H1 (cell line): ENCODE measurements around the gene NME4. TPM values are rescaled to one million over a fixed set of nuclear protein-coding genes. Genes with fewer than 3 reads are reported as not detected.

Experiments used
- polyA plus RNA-seq, 7 experiments: library from polyadenylated mRNA; depleted of rRNA in 3 of 7; stranded (reverse) in 5 of 7; unstranded in 2 of 7; fragments of >200 nt in 5 of 7; fragments of 200-250 nt in 2 of 7; gene quantifications; 1 replicate in 5 of 7; 2 replicates in 1 of 7; 4 replicates in 1 of 7; pipeline versions ENCODE4 v1.2.1 to v1.2.3, GENCODE V29; 2011 to 2013; ENCODE audit warnings: missing spikeins in 2 of 7, mixed read lengths in 2 of 7
- small RNA-seq: library from polyadenylated mRNA; stranded (forward); fragments of <200 nt; extraction: miRNeasy Mini kit (QIAGEN cat#:217004); gene quantifications from one replicate; pipeline ENCODE3, GENCODE V24; 2013; ENCODE audit not compliant: insufficient read depth
- total RNA-seq: library from RNA; stranded (reverse); fragmentation: NEBNext Ultra II Directional; extraction: Animal tissue kit (Norgen Biotek cat#: 25700); gene quantifications from 2 replicates; pipeline ENCODE4 v1.2.1, GENCODE V29; 2021

NME4 gene
- total and polyA plus RNA-seq, 2 of the 8 experiments (the other 6 are each of a cell fraction or from before 2014, with no cell fraction given) = 408 to 863 TPM

Small RNA genes within 50 kb of the gene (small RNA-seq; reads per million reads assigned to genes)
- gene RF00019 = not detected

Other genes with a start within 250 kb of the NME4 start
- not detected in 2 replicates for gene HBZ, start 244.6 kb upstream of the NME4 start, total RNA-seq
- gene HBZ, start 244.6 kb upstream of the NME4 start, polyA plus RNA-seq (2011; rRNA removed) = 0.12 TPM in 1 of 2 replicates, not detected in the other
- not detected in 2 replicates for gene HBM, start 231.2 kb upstream of the NME4 start, total RNA-seq
- 0.78 and 0.88 TPM in 2 replicates for gene HBM, start 231.2 kb upstream of the NME4 start, polyA plus RNA-seq (2011; rRNA removed)
- gene HBA2, start 224.3 kb upstream of the NME4 start, total RNA-seq = 1.1 TPM in 1 of 2 replicates, not detected in the other
- 6.1 and 8.1 TPM in 2 replicates for gene HBA2, start 224.3 kb upstream of the NME4 start, polyA plus RNA-seq (2011; rRNA removed)
- 1.1 and 2.3 TPM in 2 replicates for gene HBA1, start 220.5 kb upstream of the NME4 start, total RNA-seq
- 2.3 and 8.6 TPM in 2 replicates for gene HBA1, start 220.5 kb upstream of the NME4 start, polyA plus RNA-seq (2011; rRNA removed)
- gene HBQ1, start 216.7 kb upstream of the NME4 start, total RNA-seq = 1.4 and 2.9 TPM in 2 replicates
- gene HBQ1, start 216.7 kb upstream of the NME4 start, polyA plus RNA-seq (2011; rRNA removed) = 17.1 and 24.6 TPM in 2 replicates
- gene LUC7L, start 167.8 kb upstream of the NME4 start, total RNA-seq = 121 and 129 TPM in 2 replicates
- gene LUC7L, start 167.8 kb upstream of the NME4 start, polyA plus RNA-seq (2011; rRNA removed) = 49.7 and 75.8 TPM in 2 replicates
- gene FAM234A, start 162.4 kb upstream of the NME4 start, total RNA-seq = 104 and 108 TPM in 2 replicates
- 80.6 and 131 TPM in 2 replicates for gene FAM234A, start 162.4 kb upstream of the NME4 start, polyA plus RNA-seq (2011; rRNA removed)
- 0.84 and 1.1 TPM in 2 replicates for gene RGS11, start 121.3 kb upstream of the NME4 start, total RNA-seq
- 1.2 and 2.0 TPM in 2 replicates for gene RGS11, start 121.3 kb upstream of the NME4 start, polyA plus RNA-seq (2011; rRNA removed)
- 1.2 and 2.8 TPM in 2 replicates for gene ARHGDIG, start 116.6 kb upstream of the NME4 start, total RNA-seq
- gene ARHGDIG, start 116.6 kb upstream of the NME4 start, polyA plus RNA-seq (2011; rRNA removed) = 2.9 and 4.5 TPM in 2 replicates
- gene PDIA2, start 114.0 kb upstream of the NME4 start, total RNA-seq = 0.34 and 1.3 TPM in 2 replicates
- 0.50 and 1.1 TPM in 2 replicates for gene PDIA2, start 114.0 kb upstream of the NME4 start, polyA plus RNA-seq (2011; rRNA removed)
- gene AXIN1, start 44.5 kb upstream of the NME4 start, total RNA-seq = 41.9 and 43.2 TPM in 2 replicates
- gene AXIN1, start 44.5 kb upstream of the NME4 start, polyA plus RNA-seq (2011; rRNA removed) = 12.5 and 26.7 TPM in 2 replicates
- gene MRPL28, start 26.7 kb upstream of the NME4 start, total RNA-seq = 88.9 and 95.7 TPM in 2 replicates
- 188 and 257 TPM in 2 replicates for gene MRPL28, start 26.7 kb upstream of the NME4 start, polyA plus RNA-seq (2011; rRNA removed)
- gene PGAP6, start 15.2 kb upstream of the NME4 start, total RNA-seq = 86.8 and 92.9 TPM in 2 replicates
- 364 and 441 TPM in 2 replicates for gene PGAP6, start 15.2 kb upstream of the NME4 start, polyA plus RNA-seq (2011; rRNA removed)
- 28.2 and 30.6 TPM in 2 replicates for gene DECR2, start 4.7 kb downstream of the NME4 start, total RNA-seq
- 39.9 and 58.5 TPM in 2 replicates for gene DECR2, start 4.7 kb downstream of the NME4 start, polyA plus RNA-seq (2011; rRNA removed)
- 32.4 and 35.2 TPM in 2 replicates for gene RAB11FIP3, start 28.4 kb downstream of the NME4 start, total RNA-seq
- 9.3 and 16.6 TPM in 2 replicates for gene RAB11FIP3, start 28.4 kb downstream of the NME4 start, polyA plus RNA-seq (2011; rRNA removed)
- 74.6 and 76.9 TPM in 2 replicates for gene CAPN15, start 130.5 kb downstream of the NME4 start, total RNA-seq
- gene CAPN15, start 130.5 kb downstream of the NME4 start, polyA plus RNA-seq (2011; rRNA removed) = 38.9 and 68.4 TPM in 2 replicates
- gene PRR35, start 163.2 kb downstream of the NME4 start, total RNA-seq = 0.50 and 0.61 TPM in 2 replicates
- 0.38 and 0.52 TPM in 2 replicates for gene PRR35, start 163.2 kb downstream of the NME4 start, polyA plus RNA-seq (2011; rRNA removed)
- gene NHLRC4, start 169.8 kb downstream of the NME4 start, total RNA-seq = 0.75 and 0.76 TPM in 2 replicates
- gene NHLRC4, start 169.8 kb downstream of the NME4 start, polyA plus RNA-seq (2011; rRNA removed) = 0.60 and 0.72 TPM in 2 replicates
- gene PIGQ, start 172.8 kb downstream of the NME4 start, total RNA-seq = 34.2 and 36.0 TPM in 2 replicates
- 49.2 and 80.4 TPM in 2 replicates for gene PIGQ, start 172.8 kb downstream of the NME4 start, polyA plus RNA-seq (2011; rRNA removed)
- gene RAB40C, start 192.9 kb downstream of the NME4 start, total RNA-seq = 15.6 and 17.8 TPM in 2 replicates
- 13.9 and 18.6 TPM in 2 replicates for gene RAB40C, start 192.9 kb downstream of the NME4 start, polyA plus RNA-seq (2011; rRNA removed)
- 10.2 and 11.4 TPM in 2 replicates for gene WFIKKN1, start 233.8 kb downstream of the NME4 start, total RNA-seq
- 15.8 and 28.4 TPM in 2 replicates for gene WFIKKN1, start 233.8 kb downstream of the NME4 start, polyA plus RNA-seq (2011; rRNA removed)
- gene METTL26, start 239.1 kb downstream of the NME4 start, total RNA-seq = 100 and 108 TPM in 2 replicates
- gene METTL26, start 239.1 kb downstream of the NME4 start, polyA plus RNA-seq (2011; rRNA removed) = 186 and 203 TPM in 2 replicates
- 45.4 and 45.7 TPM in 2 replicates for gene MCRIP2, start 244.6 kb downstream of the NME4 start, total RNA-seq
- 75.5 and 102 TPM in 2 replicates for gene MCRIP2, start 244.6 kb downstream of the NME4 start, polyA plus RNA-seq (2011; rRNA removed)